ENCODE results near the gene RAD23B.

Gene RAD23B

GRCh38 chr9:107266624-107267368 lies 16.3 kb upstream of the RAD23B start:
- DNase-seq (ENCODE audit: insufficient read length, low spot score) (no peak), FAIRE-seq (no peak)

GRCh38 chr9:107268560-107268959 lies 14.5 kb upstream of the RAD23B start:
- FAIRE-seq (no peak), DNase-seq (ENCODE audit: insufficient read length, low spot score) (no peak)

- FAIRE-seq = no peak
- no peak for DNase-seq (ENCODE audit: insufficient read length, low spot score)
Measured at GRCh38 chr9:107269254-107269653, 13.8 kb upstream of the RAD23B start.

- FAIRE-seq (no peak), DNase-seq (ENCODE audit: insufficient read length, low spot score) (no peak)
Measured at GRCh38 chr9:107269681-107270080, 13.4 kb upstream of the RAD23B start.

GRCh38 chr9:107270082-107270481 lies 13.0 kb upstream of the RAD23B start:
- no peak for FAIRE-seq

GRCh38 chr9:107270580-107270979 lies 12.5 kb upstream of the RAD23B start:
- FAIRE-seq = no peak
- DNase-seq (ENCODE audit: insufficient read length, low spot score) = no peak

More at GRCh38 chr9:107270082-107270481, 13.0 kb upstream of the RAD23B start:
- DNase-seq (ENCODE audit: insufficient read length, low spot score) = no peak

GRCh38 chr9:107273634-107274033 lies 9.4 kb upstream of the RAD23B start:
- FAIRE-seq = no peak

GRCh38 chr9:107274096-107274495 lies 9.0 kb upstream of the RAD23B start:
- FAIRE-seq (no peak), DNase-seq (ENCODE audit: insufficient read length, low spot score) (no peak)

More at GRCh38 chr9:107273634-107274033, 9.4 kb upstream of the RAD23B start:
- DNase-seq (ENCODE audit: insufficient read length, low spot score) = no peak

GRCh38 chr9:107274953-107275422 lies 8.1 kb upstream of the RAD23B start:
- FAIRE-seq = no peak
- DNase-seq (ENCODE audit: insufficient read length, low spot score) = peak; percentile 78

- DNase-seq (ENCODE audit: insufficient read length, low spot score) (no peak), FAIRE-seq (no peak)
Measured at GRCh38 chr9:107275530-107275929, 7.5 kb upstream of the RAD23B start.

GRCh38 chr9:107276966-107277710 lies 5.9 kb upstream of the RAD23B start:
- FAIRE-seq = no peak
- DNase-seq (ENCODE audit: insufficient read length, low spot score) = no peak

- no peak for FAIRE-seq
Measured at GRCh38 chr9:107277801-107278200, 5.3 kb upstream of the RAD23B start.

GRCh38 chr9:107279086-107279485 lies 4.0 kb upstream of the RAD23B start:
- DNase-seq (ENCODE audit: insufficient read length, low spot score) (no peak), FAIRE-seq (no peak)

More at GRCh38 chr9:107277801-107278200, 5.3 kb upstream of the RAD23B start:
- no peak for DNase-seq (ENCODE audit: insufficient read length, low spot score)

GRCh38 chr9:107280543-107280942 lies 2.5 kb upstream of the RAD23B start:
- DNase-seq (ENCODE audit: insufficient read length, low spot score) (no peak), FAIRE-seq (no peak)

GRCh38 chr9:107281184-107281583 lies 1.9 kb upstream of the RAD23B start:
- DNase-seq (ENCODE audit: insufficient read length, low spot score) = no peak
- no peak for FAIRE-seq

- FAIRE-seq (no peak), DNase-seq (ENCODE audit: insufficient read length, low spot score) (no peak)
Measured at GRCh38 chr9:107281922-107282667, 984 bp upstream of the RAD23B start.

- FAIRE-seq (peak; percentile 55), DNase-seq (ENCODE audit: insufficient read length, low spot score) (peak; percentile 60)
Measured at GRCh38 chr9:107283623-107284616, 841 bp downstream of the RAD23B start.

GRCh38 chr9:107284636-107285035 lies 1.6 kb downstream of the RAD23B start:
- FAIRE-seq = no peak
- no peak for DNase-seq (ENCODE audit: insufficient read length, low spot score)

- no peak for FAIRE-seq
- DNase-seq (ENCODE audit: insufficient read length, low spot score) = no peak
Measured at GRCh38 chr9:107285286-107285685, 2.2 kb downstream of the RAD23B start.

GRCh38 chr9:107286057-107286456 lies 3.0 kb downstream of the RAD23B start:
- DNase-seq (ENCODE audit: insufficient read length, low spot score) = no peak
- FAIRE-seq = no peak

Data from HTR-8/SVneo (cell line).